HG03521 (cell line): ENCODE results near the gene FAM216A.

ENCODE experiments used
- ATAC-seq: cut with Tn5 transposase; IDR thresholded peaks from one replicate; pipeline ENCODE4 v1.9.1; 2021; ENCODE audit warnings: mild to moderate bottlenecking, moderate library complexity; ENCODE audit not compliant: unreplicated experiment

The FAM216A gene

DNA sequence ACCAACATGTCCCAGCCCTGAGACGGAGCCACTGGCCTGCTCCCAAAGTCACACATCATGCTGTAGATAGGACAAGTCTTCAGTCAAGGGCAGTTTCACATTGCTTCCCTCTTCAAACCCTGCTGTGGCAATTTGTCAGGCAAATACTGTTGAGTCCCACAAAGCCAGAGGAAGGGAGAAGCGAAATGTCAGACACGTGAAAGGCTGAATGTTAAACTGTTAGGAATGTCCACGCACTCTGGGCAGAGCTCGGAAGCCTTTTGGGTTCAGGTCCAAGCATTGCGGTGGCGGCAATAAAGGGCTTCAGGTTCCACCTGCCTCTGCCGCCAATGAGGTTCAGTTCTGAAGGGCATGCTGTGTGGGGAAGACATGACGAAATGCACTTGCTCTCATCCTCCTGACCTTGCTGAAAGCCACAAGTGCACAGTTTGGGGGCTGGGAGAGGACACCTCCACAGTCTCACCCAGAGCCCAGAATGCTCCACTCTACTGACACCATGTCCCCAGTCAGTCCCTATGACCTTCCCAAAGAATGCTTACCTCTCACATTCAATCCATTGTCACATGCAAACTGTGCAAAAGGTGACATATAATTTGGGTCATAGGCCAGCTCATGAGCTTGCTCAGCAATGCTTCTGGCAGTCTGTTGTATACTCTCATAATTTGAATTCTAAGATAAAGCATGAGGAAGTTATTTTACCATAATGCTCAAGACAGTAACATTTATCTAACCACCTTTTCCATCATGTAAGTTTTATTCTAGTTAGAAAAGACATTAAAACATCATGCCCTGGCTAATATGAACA lies 69.2 kb downstream of the FAM216A start:
- no peak for ATAC-seq

DNA sequence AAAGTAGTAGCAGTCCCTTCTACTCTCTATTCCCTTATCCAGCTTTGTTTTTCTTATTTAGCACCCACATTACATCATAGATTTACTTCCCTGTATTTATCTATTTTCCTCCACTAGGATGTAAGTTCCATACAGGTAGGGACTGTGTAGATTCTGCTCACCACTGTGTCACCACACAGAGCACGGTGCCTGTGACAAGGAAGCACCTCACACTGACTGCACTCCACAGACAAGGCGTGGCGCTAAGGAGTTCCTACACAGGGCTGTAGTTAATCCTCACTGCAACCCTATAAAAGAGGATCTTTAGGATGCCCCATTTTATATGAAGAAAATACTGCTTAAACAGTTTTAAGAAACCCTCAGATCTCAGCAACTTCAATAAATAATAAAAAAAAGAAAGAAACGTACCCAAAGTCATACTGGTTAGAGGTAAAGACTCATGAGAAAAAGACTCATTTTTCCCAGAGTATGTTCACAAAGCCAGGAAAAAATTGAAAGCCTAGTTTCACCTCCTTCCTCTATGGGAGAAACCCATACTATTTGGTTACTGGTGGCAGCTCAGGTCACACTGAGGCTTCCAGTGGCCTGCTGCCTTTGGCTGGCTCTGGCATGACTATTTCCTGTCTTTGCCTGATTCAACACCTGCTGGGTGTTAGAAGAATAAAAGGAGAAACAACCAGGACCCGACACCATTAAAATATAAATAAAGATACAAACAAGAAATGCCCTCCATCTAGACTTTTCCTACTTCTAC lies 70.4 kb downstream of the FAM216A start:
- no peak for ATAC-seq
